Neural cell (in vitro differentiated cells): ENCODE results near the gene ATP8B4.

ENCODE experiments used
- RAD21 ChIP-seq: fragments of 450-650 bp; conservative IDR thresholded peaks from 2 replicates; pipeline ENCODE4 v1.6.1; 2014; ENCODE audit warnings: antibody characterized with exemption, mild to moderate bottlenecking, moderate library complexity
- SMC3 ChIP-seq: fragments of 450-650 bp; conservative IDR thresholded peaks from 2 replicates; pipeline ENCODE4 v1.6.1; 2014; ENCODE audit warnings: antibody characterized with exemption, mild to moderate bottlenecking, moderate library complexity; ENCODE audit not compliant: poor library complexity
- TF ChIP-seq, protein P1 (sequence below): fragments of 450-650 bp; IDR thresholded peaks from 2 replicates; pipeline ENCODE4 v1.5.1; 2014; ENCODE audit warnings: antibody characterized with exemption, mild to moderate bottlenecking, moderate library complexity; ENCODE audit not compliant: poor library complexity, severe bottlenecking
- TF ChIP-seq, protein P2 (sequence below): IDR thresholded peaks from 2 replicates; pipeline ENCODE4 v1.6.1; 2012; ENCODE audit warnings: borderline replicate concordance

DNA sequence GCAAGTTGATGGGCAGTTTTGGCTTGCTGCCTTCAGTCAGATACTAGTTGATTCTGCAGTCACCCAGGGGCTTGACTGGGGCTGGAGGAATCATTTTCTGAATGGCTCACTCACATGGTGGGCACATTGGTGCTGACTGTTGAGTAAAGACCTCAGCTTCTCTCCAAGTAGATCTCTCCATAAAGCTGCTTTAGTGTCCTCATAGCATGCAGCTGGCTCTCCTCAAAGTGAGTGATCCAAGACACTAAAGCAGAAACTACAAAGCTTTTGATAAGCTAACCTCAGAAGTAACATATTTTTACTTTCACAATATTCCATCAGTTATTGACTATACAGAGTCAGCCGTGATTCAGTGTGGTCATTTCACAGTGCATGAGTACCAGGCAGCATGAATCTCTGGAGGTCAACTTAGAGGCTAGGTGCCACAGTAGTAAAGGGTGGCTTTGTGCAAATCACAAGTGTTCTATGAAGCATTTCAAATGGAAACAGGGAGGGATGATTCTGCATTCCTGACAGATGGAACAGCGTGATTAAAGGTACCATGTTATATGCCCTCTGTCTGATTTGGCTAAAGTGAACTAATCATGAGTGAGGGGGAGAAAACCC lies 24.3 kb upstream of the ATP8B4 start:
- TF ChIP-seq, protein P1, sequence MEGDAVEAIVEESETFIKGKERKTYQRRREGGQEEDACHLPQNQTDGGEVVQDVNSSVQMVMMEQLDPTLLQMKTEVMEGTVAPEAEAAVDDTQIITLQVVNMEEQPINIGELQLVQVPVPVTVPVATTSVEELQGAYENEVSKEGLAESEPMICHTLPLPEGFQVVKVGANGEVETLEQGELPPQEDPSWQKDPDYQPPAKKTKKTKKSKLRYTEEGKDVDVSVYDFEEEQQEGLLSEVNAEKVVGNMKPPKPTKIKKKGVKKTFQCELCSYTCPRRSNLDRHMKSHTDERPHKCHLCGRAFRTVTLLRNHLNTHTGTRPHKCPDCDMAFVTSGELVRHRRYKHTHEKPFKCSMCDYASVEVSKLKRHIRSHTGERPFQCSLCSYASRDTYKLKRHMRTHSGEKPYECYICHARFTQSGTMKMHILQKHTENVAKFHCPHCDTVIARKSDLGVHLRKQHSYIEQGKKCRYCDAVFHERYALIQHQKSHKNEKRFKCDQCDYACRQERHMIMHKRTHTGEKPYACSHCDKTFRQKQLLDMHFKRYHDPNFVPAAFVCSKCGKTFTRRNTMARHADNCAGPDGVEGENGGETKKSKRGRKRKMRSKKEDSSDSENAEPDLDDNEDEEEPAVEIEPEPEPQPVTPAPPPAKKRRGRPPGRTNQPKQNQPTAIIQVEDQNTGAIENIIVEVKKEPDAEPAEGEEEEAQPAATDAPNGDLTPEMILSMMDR: no peak
- TF ChIP-seq, protein P2, sequence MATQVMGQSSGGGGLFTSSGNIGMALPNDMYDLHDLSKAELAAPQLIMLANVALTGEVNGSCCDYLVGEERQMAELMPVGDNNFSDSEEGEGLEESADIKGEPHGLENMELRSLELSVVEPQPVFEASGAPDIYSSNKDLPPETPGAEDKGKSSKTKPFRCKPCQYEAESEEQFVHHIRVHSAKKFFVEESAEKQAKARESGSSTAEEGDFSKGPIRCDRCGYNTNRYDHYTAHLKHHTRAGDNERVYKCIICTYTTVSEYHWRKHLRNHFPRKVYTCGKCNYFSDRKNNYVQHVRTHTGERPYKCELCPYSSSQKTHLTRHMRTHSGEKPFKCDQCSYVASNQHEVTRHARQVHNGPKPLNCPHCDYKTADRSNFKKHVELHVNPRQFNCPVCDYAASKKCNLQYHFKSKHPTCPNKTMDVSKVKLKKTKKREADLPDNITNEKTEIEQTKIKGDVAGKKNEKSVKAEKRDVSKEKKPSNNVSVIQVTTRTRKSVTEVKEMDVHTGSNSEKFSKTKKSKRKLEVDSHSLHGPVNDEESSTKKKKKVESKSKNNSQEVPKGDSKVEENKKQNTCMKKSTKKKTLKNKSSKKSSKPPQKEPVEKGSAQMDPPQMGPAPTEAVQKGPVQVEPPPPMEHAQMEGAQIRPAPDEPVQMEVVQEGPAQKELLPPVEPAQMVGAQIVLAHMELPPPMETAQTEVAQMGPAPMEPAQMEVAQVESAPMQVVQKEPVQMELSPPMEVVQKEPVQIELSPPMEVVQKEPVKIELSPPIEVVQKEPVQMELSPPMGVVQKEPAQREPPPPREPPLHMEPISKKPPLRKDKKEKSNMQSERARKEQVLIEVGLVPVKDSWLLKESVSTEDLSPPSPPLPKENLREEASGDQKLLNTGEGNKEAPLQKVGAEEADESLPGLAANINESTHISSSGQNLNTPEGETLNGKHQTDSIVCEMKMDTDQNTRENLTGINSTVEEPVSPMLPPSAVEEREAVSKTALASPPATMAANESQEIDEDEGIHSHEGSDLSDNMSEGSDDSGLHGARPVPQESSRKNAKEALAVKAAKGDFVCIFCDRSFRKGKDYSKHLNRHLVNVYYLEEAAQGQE: no peak
- TF ChIP-seq SMC3 (no peak), RAD21 (no peak)
